A549 (cell line): ENCODE measurements around the gene BRICD5.

Experiments used
- MAFK ChIP-seq: fragments of 450-650 bp; IDR thresholded peaks from 2 replicates; pipeline ENCODE4 v1.6.1; 2014; ENCODE audit not compliant: partially characterized antibody
- RNF2 ChIP-seq: fragments of 200-600 bp; sonication (generic); IDR thresholded peaks from 2 replicates; pipeline ENCODE4 v1.6.1; 2016; ENCODE audit warnings: low read depth, mild to moderate bottlenecking, antibody characterized with exemption, moderate library complexity, borderline replicate concordance
- ZNF302 ChIP-seq: fragments of 250-450 bp; sonication (Bioruptor Pico); IDR thresholded peaks from 2 replicates; pipeline ENCODE4 v1.9.0; 2021; ENCODE audit warnings: inconsistent platforms, mild to moderate bottlenecking, moderate library complexity
- TF ChIP-seq, protein P1 (sequence below): IDR thresholded peaks from 2 replicates; pipeline ENCODE4 v1.6.1; 2012
- TF ChIP-seq, protein P2 (sequence below): fragments of 150-350 bp; IDR thresholded peaks from 2 replicates; pipeline ENCODE4 v1.6.1; 2014; ENCODE audit warnings: low read depth, mild to moderate bottlenecking, low read length

DNA sequence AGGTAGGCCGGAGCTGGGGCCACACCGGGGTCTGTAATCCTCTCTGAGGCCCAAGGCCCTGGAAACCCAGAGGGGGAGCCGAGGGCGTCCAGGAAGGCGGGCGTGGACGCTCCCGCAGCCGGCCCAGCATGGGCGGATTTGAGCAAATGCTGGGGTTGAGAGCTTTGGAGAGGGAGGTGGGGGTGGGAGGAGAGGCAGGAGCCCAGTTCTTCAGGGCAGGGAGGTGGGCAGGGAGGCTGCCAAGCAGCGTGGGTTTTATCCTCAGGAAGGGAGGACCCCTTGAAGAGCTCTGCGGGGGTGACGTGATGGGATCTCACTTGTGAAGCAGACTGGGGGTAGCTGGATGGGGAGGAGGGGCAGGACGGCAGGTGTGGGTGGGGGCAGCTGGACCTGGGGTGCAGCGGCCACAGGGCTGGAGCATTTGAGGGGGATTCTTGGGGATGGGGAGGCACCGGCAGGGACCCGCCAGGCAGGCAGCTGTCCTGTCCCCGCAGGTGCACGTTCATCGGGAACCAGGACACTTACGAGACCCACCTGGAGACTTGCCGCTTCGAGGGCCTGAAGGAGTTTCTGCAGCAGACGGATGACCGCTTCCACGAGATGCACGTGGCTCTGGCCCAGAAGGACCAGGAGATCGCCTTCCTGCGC is 37.9 kb downstream of the BRICD5 start:
- TF ChIP-seq, protein P1, sequence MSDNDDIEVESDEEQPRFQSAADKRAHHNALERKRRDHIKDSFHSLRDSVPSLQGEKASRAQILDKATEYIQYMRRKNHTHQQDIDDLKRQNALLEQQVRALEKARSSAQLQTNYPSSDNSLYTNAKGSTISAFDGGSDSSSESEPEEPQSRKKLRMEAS, result no peak
- TF ChIP-seq, protein P2, sequence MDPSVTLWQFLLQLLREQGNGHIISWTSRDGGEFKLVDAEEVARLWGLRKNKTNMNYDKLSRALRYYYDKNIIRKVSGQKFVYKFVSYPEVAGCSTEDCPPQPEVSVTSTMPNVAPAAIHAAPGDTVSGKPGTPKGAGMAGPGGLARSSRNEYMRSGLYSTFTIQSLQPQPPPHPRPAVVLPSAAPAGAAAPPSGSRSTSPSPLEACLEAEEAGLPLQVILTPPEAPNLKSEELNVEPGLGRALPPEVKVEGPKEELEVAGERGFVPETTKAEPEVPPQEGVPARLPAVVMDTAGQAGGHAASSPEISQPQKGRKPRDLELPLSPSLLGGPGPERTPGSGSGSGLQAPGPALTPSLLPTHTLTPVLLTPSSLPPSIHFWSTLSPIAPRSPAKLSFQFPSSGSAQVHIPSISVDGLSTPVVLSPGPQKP, result no peak
- TF ChIP-seq RNF2 (no peak), MAFK (no peak), ZNF302 (CRISPR knock-in tag) (no peak)
